Gastrocnemius medialis (tissue), 4 donors: ENCODE measurements around the gene ZFP36L1.

Source experiments
- CTCF ChIP-seq, 5 experiments: fragments of 450-650 bp in 3 of 5; fragments of 200-600 bp in 2 of 5; sonication (generic) in 2 of 5; IDR thresholded peaks in 4 of 5; conservative IDR thresholded peaks in 1 of 5; 1 replicate in 4 of 5; 2 replicates in 1 of 5; pipeline ENCODE4 v1.5.1; 2016 to 2019; ENCODE audit warnings: antibody characterized with exemption in 5 of 5, mild to moderate bottlenecking in 3 of 5, moderate library complexity in 3 of 5
- POLR2A ChIP-seq, 2 donors: fragments of 450-650 bp; IDR thresholded peaks; one replicate each; pipeline ENCODE4 v1.6.1; 2017; ENCODE audit warnings: antibody characterized with exemption in 2 of 2, mild to moderate bottlenecking in 2 of 2, moderate library complexity in 2 of 2

DNA sequence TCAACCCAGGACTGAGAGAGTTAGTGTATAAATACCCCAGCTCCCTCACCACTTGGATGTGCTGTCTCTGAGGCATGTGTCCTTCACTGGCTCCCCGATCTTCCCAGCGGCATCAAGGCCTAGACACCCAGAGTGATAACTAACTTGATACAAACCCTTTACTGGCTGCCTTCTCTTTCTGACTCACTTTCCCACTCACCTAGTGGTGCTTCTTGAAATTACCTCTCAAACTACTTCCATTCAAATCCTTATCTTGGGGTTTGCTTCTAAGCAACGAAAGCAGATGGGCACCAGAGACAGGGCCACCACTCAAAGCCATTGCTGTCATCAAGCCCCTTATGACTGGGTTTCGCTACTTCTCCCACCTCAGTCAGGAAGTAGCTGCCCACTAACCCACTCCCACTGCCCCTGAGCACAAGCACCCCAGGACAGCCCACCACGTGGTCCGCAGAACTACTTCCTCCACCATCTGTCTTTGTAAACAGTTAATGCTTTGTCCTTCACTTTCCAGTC is 17.2 kb downstream of the ZFP36L1 start:
- TF ChIP-seq POLR2A (IDR thresholded peaks at IDR 0.05) (no peak), CTCF (IDR thresholded peaks at IDR 0.05 in 4 of 5, conservative IDR thresholded peaks at IDR 0.05 in 1 of 5) (peak in 1 of 5 experiments; percentile 13)
